Measurements from ENCODE around the gene TADA2A.
"Not testable (repeated sequence)": the region's sequence is repeated elsewhere in the genome, so short reads cannot be mapped to it uniquely, and the experiment has no call there.

Gene TADA2A

GRCh38 chr17:37400505-37400904 is 6.2 kb upstream of the TADA2A start:
- no peak for TF ChIP-seq YY1 (IDR thresholded peaks at IDR 0.05; ENCODE audit: insufficient read depth, insufficient read length)
- TF ChIP-seq SUZ12 (IDR thresholded peaks at IDR 0.05; ENCODE audit: extremely low read depth, insufficient read depth, insufficient read length), result no peak
- no peak for TF ChIP-seq ZNF274 (IDR thresholded peaks at IDR 0.05; ENCODE audit: low read depth, low read length)
- Histone ChIP-seq H3K4me3 (ENCODE audit: insufficient read length, low read depth) (no peak overlapping the region), H3K4me1 (ENCODE audit: insufficient read depth, insufficient read length) (no peaks in the 10 kb centered on the region), H3K9ac (ENCODE audit: insufficient read length, low read depth) (no peak overlapping the region), H3K36me3 (ENCODE audit: insufficient read depth, insufficient read length, low read length) (peaks cover 3% of the 10 kb centered on the region), H3K27me3 (ENCODE audit: insufficient read depth, insufficient read length) (no peaks in the 10 kb centered on the region), H3K9me3 (ENCODE audit: insufficient read depth, low read length) (no peaks in the 10 kb centered on the region)
- no peak for DNase-seq (ENCODE audit: low read depth, low spot score)

- peak overlapping the region; percentile 28 for H3K9ac ChIP-seq (ENCODE audit: insufficient read length, low read depth)
- H3K36me3 ChIP-seq (ENCODE audit: insufficient read depth, insufficient read length, low read length); H3K27me3 ChIP-seq (ENCODE audit: insufficient read depth, insufficient read length); H3K9me3 ChIP-seq (ENCODE audit: insufficient read depth, low read length); H3K4me1 ChIP-seq (ENCODE audit: insufficient read depth, insufficient read length); DNase-seq (ENCODE audit: low read depth, low spot score): not testable (repeated sequence)
- peak overlapping the region; percentile 86 for H3K4me3 ChIP-seq (ENCODE audit: insufficient read length, low read depth)
Measured at GRCh38 chr17:37405522-37405921, 1.2 kb upstream of the TADA2A start.

GRCh38 chr17:37405955-37406634 is 591 bp upstream of the TADA2A start:
- TF ChIP-seq ZNF274 (IDR thresholded peaks at IDR 0.05; ENCODE audit: low read depth, low read length) (no peak), SUZ12 (IDR thresholded peaks at IDR 0.05; ENCODE audit: extremely low read depth, insufficient read depth, insufficient read length) (no peak), YY1 (IDR thresholded peaks at IDR 0.05; ENCODE audit: insufficient read depth, insufficient read length) (no peak)
- H3K9me3 ChIP-seq (ENCODE audit: insufficient read depth, low read length), result no peaks in the 10 kb centered on the region
- peaks cover 13% of the 10 kb centered on the region for H3K36me3 ChIP-seq (ENCODE audit: insufficient read depth, insufficient read length, low read length)
- H3K4me3 ChIP-seq (ENCODE audit: insufficient read length, low read depth), result peak overlapping the region; percentile 86
- no peaks in the 10 kb centered on the region for H3K4me1 ChIP-seq (ENCODE audit: insufficient read depth, insufficient read length)
- no peaks in the 10 kb centered on the region for H3K27me3 ChIP-seq (ENCODE audit: insufficient read depth, insufficient read length)
- peak overlapping the region; percentile 96 for H3K9ac ChIP-seq (ENCODE audit: insufficient read length, low read depth)
- DNase-seq (ENCODE audit: low read depth, low spot score), result no peak

- H3K4me1 ChIP-seq (ENCODE audit: insufficient read depth, insufficient read length); H3K4me3 ChIP-seq (ENCODE audit: insufficient read length, low read depth); H3K27me3 ChIP-seq (ENCODE audit: insufficient read depth, insufficient read length); H3K9me3 ChIP-seq (ENCODE audit: insufficient read depth, low read length); H3K9ac ChIP-seq (ENCODE audit: insufficient read length, low read depth); DNase-seq (ENCODE audit: low read depth, low spot score): not testable (repeated sequence)
- H3K36me3 ChIP-seq (ENCODE audit: insufficient read depth, insufficient read length, low read length), result peaks cover 17% of the 10 kb centered on the region
Measured at GRCh38 chr17:37408145-37408479, 1.4 kb downstream of the TADA2A start.

GRCh38 chr17:37410357-37410756 is 3.7 kb downstream of the TADA2A start:
- TF ChIP-seq SUZ12 (IDR thresholded peaks at IDR 0.05; ENCODE audit: extremely low read depth, insufficient read depth, insufficient read length) (no peak), YY1 (IDR thresholded peaks at IDR 0.05; ENCODE audit: insufficient read depth, insufficient read length) (no peak), ZNF274 (IDR thresholded peaks at IDR 0.05; ENCODE audit: low read depth, low read length) (no peak)
- no peak for DNase-seq (ENCODE audit: low read depth, low spot score)
- H3K9ac ChIP-seq (ENCODE audit: insufficient read length, low read depth), result no peak overlapping the region
- no peaks in the 10 kb centered on the region for H3K27me3 ChIP-seq (ENCODE audit: insufficient read depth, insufficient read length)
- no peaks in the 10 kb centered on the region for H3K9me3 ChIP-seq (ENCODE audit: insufficient read depth, low read length)
- no peaks in the 10 kb centered on the region for H3K4me1 ChIP-seq (ENCODE audit: insufficient read depth, insufficient read length)
- no peak overlapping the region for H3K4me3 ChIP-seq (ENCODE audit: insufficient read length, low read depth)
- H3K36me3 ChIP-seq (ENCODE audit: insufficient read depth, insufficient read length, low read length), result peaks cover 27% of the 10 kb centered on the region

GRCh38 chr17:37413875-37414519 is 7.3 kb downstream of the TADA2A start:
- TF ChIP-seq SUZ12 (IDR thresholded peaks at IDR 0.05; ENCODE audit: extremely low read depth, insufficient read depth, insufficient read length) (no peak), ZNF274 (IDR thresholded peaks at IDR 0.05; ENCODE audit: low read depth, low read length) (no peak), YY1 (IDR thresholded peaks at IDR 0.05; ENCODE audit: insufficient read depth, insufficient read length) (no peak)

GRCh38 chr17:37417852-37418251 is 11.2 kb downstream of the TADA2A start:
- Histone ChIP-seq H3K27me3 (ENCODE audit: insufficient read depth, insufficient read length) (no peaks in the 10 kb centered on the region), H3K36me3 (ENCODE audit: insufficient read depth, insufficient read length, low read length) (peaks cover 32% of the 10 kb centered on the region), H3K4me1 (ENCODE audit: insufficient read depth, insufficient read length) (no peaks in the 10 kb centered on the region), H3K9me3 (ENCODE audit: insufficient read depth, low read length) (no peaks in the 10 kb centered on the region), H3K9ac (ENCODE audit: insufficient read length, low read depth) (no peak overlapping the region), H3K4me3 (ENCODE audit: insufficient read length, low read depth) (no peak overlapping the region)
- DNase-seq (ENCODE audit: low read depth, low spot score), result no peak
- TF ChIP-seq ZNF274 (IDR thresholded peaks at IDR 0.05; ENCODE audit: low read depth, low read length), result no peak

More at GRCh38 chr17:37413875-37414519, 7.3 kb downstream of the TADA2A start:
- Histone ChIP-seq H3K4me3 (ENCODE audit: insufficient read length, low read depth) (no peak overlapping the region), H3K9ac (ENCODE audit: insufficient read length, low read depth) (no peak overlapping the region), H3K27me3 (ENCODE audit: insufficient read depth, insufficient read length) (no peaks in the 10 kb centered on the region), H3K9me3 (ENCODE audit: insufficient read depth, low read length) (no peaks in the 10 kb centered on the region), H3K36me3 (ENCODE audit: insufficient read depth, insufficient read length, low read length) (peaks cover 35% of the 10 kb centered on the region), H3K4me1 (ENCODE audit: insufficient read depth, insufficient read length) (no peaks in the 10 kb centered on the region)
- no peak for DNase-seq (ENCODE audit: low read depth, low spot score)

Measured in NT2/D1 (cell line).